Measurements from ENCODE around the gene RECK.

Gene RECK

DNA sequence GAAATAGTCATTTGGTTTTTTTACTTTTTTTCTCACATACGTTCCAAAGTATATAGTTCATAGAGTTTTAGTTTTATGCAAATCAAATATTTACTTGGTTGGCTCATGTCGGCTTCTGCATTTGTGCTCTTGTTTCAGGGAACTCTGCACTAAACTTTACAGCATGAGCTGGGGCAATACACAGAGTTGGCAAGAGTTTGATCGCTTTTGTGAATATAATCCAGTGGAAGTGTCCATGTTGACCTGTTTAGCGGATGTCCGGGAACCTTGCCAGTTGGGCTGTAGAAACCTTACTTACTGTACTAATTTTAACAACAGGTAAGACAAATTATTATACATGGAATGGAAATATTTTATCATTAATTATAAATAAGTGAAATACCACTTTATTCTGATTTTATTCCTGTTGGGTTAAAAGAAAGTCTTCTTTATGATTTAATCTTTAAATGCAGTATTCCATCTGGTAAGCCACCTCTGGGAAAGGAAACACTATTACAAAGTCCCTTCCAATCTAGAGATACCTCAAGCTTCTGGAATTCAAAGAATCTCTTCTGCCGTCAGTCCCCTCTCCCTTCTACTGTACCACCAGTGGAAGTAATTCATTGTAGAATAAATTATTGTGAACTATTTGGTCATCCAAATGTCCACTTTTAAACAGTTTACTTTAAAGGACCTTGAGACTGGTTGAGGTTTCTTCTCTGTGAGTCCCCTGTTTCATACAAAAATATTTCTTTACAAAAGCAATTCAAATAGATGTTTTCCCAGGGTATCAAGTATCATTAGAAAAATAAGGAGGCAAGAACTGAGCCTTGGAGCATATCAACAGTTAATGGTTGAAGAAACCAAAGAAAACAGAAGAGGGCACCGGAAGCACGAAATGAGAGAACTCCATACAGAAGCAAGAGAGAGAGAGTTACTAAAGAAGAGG, 54.6 kb downstream of the RECK start:
- no peaks in the 10 kb centered on the region for H3K4me1 ChIP-seq (ENCODE audit: control insufficient read depth, insufficient read depth, low read length)
- no peaks in the 10 kb centered on the region for H3K36me3 ChIP-seq (ENCODE audit: control insufficient read depth, insufficient read depth, low read length)
- H3K9me3 ChIP-seq (ENCODE audit: control insufficient read depth, insufficient read depth, low read length) = no peaks in the 10 kb centered on the region
- no CpG with 5 or more reads among the region's 8 CpGs for WGBS (ENCODE audit: insufficient coverage, insufficient read length)
- no peak for DNase-seq (ENCODE audit: low read depth, low spot score)
- H3K4me3 ChIP-seq (ENCODE audit: low read length) = no peak overlapping the region
- no peaks in the 10 kb centered on the region for H3K27me3 ChIP-seq (ENCODE audit: control insufficient read depth, insufficient read depth, low read length)
- no peak overlapping the region for H3K27ac ChIP-seq (ENCODE audit: low read length)

DNA sequence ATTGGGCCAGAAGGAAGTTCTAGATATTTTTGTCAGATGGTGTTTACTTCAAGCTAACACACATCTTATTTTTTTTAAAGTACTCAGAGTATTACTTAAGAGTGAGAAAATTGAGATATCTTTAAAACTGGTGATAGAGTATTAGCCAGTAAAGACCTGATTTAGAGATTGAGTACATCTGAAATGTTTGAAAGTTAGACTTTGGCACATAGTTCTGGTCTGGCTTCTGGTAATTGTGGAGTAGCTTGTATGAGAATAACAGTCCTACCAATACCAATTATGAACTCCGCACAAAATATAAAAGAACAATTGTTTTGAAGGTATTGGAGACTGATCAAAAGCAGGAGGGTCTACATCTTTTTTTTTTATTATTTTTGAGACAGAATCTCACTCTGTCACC, 55.3 kb downstream of the RECK start:
- no CpG with 5 or more reads among the region's 1 CpG for WGBS (ENCODE audit: insufficient coverage, insufficient read length)
- H3K4me1 ChIP-seq (ENCODE audit: control insufficient read depth, insufficient read depth, low read length) = no peaks in the 10 kb centered on the region

DNA sequence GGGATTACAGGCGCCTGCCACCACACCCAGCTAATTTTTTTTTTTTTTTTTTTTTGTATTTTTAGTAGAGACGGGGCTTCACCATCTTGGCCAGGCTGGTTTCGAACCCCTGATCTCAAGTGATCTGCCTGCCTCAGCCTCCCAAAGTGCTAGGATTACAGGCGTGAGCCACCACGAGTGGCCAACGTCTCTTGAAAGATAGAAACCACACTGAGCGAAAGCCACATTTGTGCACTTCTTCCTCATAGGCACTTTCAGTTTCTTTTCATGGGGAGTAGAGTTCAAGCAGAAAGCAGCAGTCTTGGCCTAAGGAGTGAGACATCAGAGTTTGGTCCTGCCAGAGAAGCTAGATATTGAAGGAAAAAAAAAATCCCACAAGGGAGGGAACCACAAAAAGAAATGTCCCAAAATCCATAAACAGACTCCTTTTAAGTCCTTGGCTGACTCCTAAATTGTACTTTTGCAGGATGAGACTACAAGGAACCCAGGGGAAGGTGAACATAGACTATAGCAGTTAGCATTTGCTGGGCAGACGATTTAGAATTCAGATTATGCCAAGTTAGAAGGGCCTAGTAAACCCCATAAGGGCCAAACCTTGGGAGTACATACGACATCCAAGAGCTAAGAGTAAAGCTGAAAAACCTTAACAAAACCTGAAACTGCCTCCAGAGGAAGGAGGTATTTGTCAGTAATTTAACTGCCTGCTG, 55.9 kb downstream of the RECK start:
- no peak for DNase-seq (ENCODE audit: low read depth, low spot score)
- Histone ChIP-seq H3K36me3 (ENCODE audit: control insufficient read depth, insufficient read depth, low read length) (no peaks in the 10 kb centered on the region), H3K27me3 (ENCODE audit: control insufficient read depth, insufficient read depth, low read length) (no peaks in the 10 kb centered on the region), H3K27ac (ENCODE audit: low read length) (no peak overlapping the region), H3K4me3 (ENCODE audit: low read length) (no peak overlapping the region), H3K4me1 (ENCODE audit: control insufficient read depth, insufficient read depth, low read length) (no peaks in the 10 kb centered on the region), H3K9me3 (ENCODE audit: control insufficient read depth, insufficient read depth, low read length) (no peaks in the 10 kb centered on the region)
- WGBS (ENCODE audit: insufficient coverage, insufficient read length) = no CpG with 5 or more reads among the region's 9 CpGs

More for the DNA sequence above, 55.3 kb downstream of the RECK start:
- no peaks in the 10 kb centered on the region for H3K9me3 ChIP-seq (ENCODE audit: control insufficient read depth, insufficient read depth, low read length)
- H3K4me3 ChIP-seq (ENCODE audit: low read length) = no peak overlapping the region
- H3K27ac ChIP-seq (ENCODE audit: low read length) = no peak overlapping the region
- H3K27me3 ChIP-seq (ENCODE audit: control insufficient read depth, insufficient read depth, low read length) = no peaks in the 10 kb centered on the region
- no peaks in the 10 kb centered on the region for H3K36me3 ChIP-seq (ENCODE audit: control insufficient read depth, insufficient read depth, low read length)
- no peak for DNase-seq (ENCODE audit: low read depth, low spot score)

DNA sequence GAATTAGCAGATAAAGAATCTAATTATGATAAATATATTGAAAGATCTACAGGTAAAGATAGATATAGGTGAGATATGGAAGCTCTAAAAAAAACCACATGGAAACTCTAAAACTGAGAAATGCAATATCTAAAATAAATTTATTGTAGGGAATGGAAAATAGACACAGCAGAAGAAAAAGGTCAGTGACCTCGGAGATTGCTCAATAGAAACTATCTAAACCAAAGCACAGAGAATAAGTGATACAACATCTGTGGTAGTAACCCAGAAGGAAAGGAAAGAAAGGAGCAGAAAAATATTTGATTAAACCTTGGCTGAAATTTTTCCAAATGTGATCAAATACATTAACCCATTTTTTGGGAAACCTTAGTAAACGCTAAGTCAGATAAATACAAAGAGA, 56.7 kb downstream of the RECK start:
- WGBS (ENCODE audit: insufficient coverage, insufficient read length) = no CpG with 5 or more reads among the region's 2 CpGs
- DNase-seq (ENCODE audit: low read depth, low spot score) = no peak
- H3K4me1 ChIP-seq (ENCODE audit: control insufficient read depth, insufficient read depth, low read length) = no peaks in the 10 kb centered on the region
- H3K4me3 ChIP-seq (ENCODE audit: low read length) = no peak overlapping the region
- H3K9me3 ChIP-seq (ENCODE audit: control insufficient read depth, insufficient read depth, low read length) = no peaks in the 10 kb centered on the region
- no peaks in the 10 kb centered on the region for H3K36me3 ChIP-seq (ENCODE audit: control insufficient read depth, insufficient read depth, low read length)
- H3K27ac ChIP-seq (ENCODE audit: low read length) = no peak overlapping the region
- H3K27me3 ChIP-seq (ENCODE audit: control insufficient read depth, insufficient read depth, low read length) = no peaks in the 10 kb centered on the region

DNA sequence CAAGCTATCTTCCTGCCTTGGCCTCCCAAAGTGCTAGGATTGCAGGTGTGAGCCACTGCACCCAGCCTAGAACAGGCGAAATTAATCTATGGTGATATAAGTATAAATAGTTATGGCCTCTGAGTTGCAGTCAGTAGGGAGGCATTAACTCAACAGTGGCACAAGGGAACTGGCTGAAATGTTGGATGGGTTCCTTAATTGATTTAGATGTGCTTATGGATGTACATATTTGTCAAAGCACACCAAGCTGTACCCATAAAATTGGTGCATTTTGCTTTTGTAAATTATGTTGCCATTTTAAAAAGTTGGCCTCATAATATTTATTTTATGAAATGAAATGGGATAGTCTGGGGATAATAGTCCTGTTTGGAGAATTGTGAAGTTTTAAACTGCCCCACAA, 63.0 kb downstream of the RECK start:
- WGBS (ENCODE audit: insufficient coverage, insufficient read length) = no CpG with 5 or more reads among the region's 1 CpG
- DNase-seq (ENCODE audit: low read depth, low spot score) = no peak
- no peak overlapping the region for H3K27ac ChIP-seq (ENCODE audit: low read length)
- H3K27me3 ChIP-seq (ENCODE audit: control insufficient read depth, insufficient read depth, low read length) = no peaks in the 10 kb centered on the region
- H3K4me3 ChIP-seq (ENCODE audit: low read length) = no peak overlapping the region
- no peaks in the 10 kb centered on the region for H3K9me3 ChIP-seq (ENCODE audit: control insufficient read depth, insufficient read depth, low read length)
- H3K4me1 ChIP-seq (ENCODE audit: control insufficient read depth, insufficient read depth, low read length) = no peaks in the 10 kb centered on the region
- H3K36me3 ChIP-seq (ENCODE audit: control insufficient read depth, insufficient read depth, low read length) = no peaks in the 10 kb centered on the region

DNA sequence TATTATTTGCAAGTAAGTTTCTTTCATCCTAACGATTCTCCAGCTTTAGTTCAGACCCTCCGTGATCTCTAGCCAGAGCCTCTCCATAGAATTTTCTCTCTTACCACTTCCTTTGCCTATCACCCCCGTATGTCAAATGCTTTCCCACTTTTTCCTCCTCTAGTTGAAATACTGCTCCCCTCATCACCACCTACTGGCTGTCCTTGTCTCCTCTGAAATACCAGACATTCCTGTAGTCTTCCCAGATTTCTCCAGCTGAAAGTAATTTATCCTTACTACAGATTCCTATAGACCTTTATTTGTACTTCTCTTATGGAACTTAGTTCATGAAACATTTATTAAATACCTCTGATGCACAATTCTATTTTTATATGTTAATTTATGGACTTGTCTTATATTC, 63.8 kb downstream of the RECK start:
- no peaks in the 10 kb centered on the region for H3K36me3 ChIP-seq (ENCODE audit: control insufficient read depth, insufficient read depth, low read length)
- H3K27ac ChIP-seq (ENCODE audit: low read length) = no peak overlapping the region
- H3K27me3 ChIP-seq (ENCODE audit: control insufficient read depth, insufficient read depth, low read length) = no peaks in the 10 kb centered on the region
- H3K4me3 ChIP-seq (ENCODE audit: low read length) = no peak overlapping the region
- no peaks in the 10 kb centered on the region for H3K4me1 ChIP-seq (ENCODE audit: control insufficient read depth, insufficient read depth, low read length)
- DNase-seq (ENCODE audit: low read depth, low spot score) = no peak
- no peaks in the 10 kb centered on the region for H3K9me3 ChIP-seq (ENCODE audit: control insufficient read depth, insufficient read depth, low read length)
- WGBS (ENCODE audit: insufficient coverage, insufficient read length) = no CpG with 5 or more reads among the region's 3 CpGs

DNA sequence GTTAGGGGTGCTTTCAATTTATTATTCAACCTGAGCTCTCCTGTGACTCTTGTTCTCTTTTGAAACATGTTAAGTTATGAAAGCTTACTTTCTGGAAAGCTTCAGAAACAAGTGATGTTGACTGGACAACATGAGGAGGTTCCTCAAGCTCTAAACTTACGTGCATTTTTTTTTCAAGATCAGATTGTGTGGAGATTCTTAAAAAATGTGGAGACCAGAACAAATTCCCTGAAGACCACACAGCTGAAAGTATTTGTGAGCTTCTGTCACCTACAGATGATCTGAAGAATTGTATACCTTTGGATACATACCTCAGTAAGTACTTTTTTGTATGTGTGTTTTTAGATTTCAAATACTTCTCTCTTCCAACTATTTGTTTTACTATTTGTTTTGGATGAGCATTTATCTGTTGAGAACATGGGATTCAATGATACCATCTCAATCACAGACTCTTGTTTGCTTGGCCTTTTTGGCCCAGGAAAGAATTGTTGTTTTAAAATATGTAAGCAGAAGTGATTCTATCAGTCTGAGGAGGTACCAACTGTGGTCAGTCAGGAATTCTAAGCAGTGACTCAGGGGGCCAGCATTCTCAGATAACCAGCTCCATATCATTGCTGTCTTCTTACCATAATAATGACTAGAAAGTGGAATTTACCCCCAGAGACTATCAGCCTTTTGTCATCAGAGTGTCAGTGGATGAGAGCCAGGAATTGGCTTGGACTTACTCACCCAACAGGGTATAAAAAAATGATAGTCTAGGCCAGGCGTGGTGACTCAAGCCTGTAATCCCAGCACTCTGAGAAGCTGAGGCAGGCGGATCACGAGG, 65.4 kb downstream of the RECK start:
- Histone ChIP-seq H3K27ac (ENCODE audit: low read length) (no peak overlapping the region), H3K9me3 (ENCODE audit: control insufficient read depth, insufficient read depth, low read length) (no peaks in the 10 kb centered on the region), H3K27me3 (ENCODE audit: control insufficient read depth, insufficient read depth, low read length) (no peaks in the 10 kb centered on the region), H3K4me3 (ENCODE audit: low read length) (no peak overlapping the region), H3K36me3 (ENCODE audit: control insufficient read depth, insufficient read depth, low read length) (no peaks in the 10 kb centered on the region), H3K4me1 (ENCODE audit: control insufficient read depth, insufficient read depth, low read length) (no peaks in the 10 kb centered on the region)
- DNase-seq (ENCODE audit: low read depth, low spot score) = no peak
- no CpG with 5 or more reads among the region's 4 CpGs for WGBS (ENCODE audit: insufficient coverage, insufficient read length)

DNA sequence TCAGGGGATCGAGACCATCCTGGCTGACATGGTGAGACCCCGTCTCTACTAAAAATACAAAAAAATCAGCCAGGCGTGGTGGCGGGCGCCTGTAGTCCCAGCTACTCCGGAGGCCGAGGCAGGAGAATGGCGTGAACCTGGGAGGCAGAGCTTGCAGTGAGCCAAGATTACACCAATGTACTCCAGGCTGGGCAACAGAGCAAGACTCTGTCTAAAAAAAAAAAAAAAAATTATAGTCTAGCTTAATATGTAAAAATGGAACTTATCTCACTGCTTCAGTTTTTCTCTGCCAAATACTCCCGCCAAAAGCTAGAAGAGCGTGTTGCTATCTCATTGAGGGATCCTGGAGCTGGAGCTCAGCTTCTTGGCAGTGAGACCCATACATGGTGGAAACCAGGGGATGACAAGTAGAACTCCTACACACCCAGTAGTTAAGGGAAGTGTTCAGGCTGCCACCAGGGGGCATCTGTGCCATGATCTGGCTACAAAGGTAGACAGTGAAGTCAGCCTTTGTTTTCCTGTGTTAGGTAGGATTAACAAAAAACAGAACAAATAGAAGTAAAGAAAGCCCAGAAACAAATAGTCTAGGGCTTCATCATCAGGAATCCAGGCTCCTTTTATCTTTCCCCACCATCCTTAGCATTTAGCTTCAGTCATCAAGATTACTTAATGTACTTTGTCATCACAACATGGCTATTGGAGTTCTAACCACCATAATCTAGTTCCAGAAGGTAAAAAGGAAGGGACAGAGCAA, 66.2 kb downstream of the RECK start:
- no CpG with 5 or more reads among the region's 10 CpGs for WGBS (ENCODE audit: insufficient coverage, insufficient read length)
- H3K36me3 ChIP-seq (ENCODE audit: control insufficient read depth, insufficient read depth, low read length) = no peaks in the 10 kb centered on the region
- H3K4me3 ChIP-seq (ENCODE audit: low read length) = no peak overlapping the region
- no peaks in the 10 kb centered on the region for H3K27me3 ChIP-seq (ENCODE audit: control insufficient read depth, insufficient read depth, low read length)
- DNase-seq (ENCODE audit: low read depth, low spot score) = peak; percentile 73
- H3K9me3 ChIP-seq (ENCODE audit: control insufficient read depth, insufficient read depth, low read length) = no peaks in the 10 kb centered on the region
- H3K4me1 ChIP-seq (ENCODE audit: control insufficient read depth, insufficient read depth, low read length) = no peaks in the 10 kb centered on the region
- H3K27ac ChIP-seq (ENCODE audit: low read length) = no peak overlapping the region

DNA sequence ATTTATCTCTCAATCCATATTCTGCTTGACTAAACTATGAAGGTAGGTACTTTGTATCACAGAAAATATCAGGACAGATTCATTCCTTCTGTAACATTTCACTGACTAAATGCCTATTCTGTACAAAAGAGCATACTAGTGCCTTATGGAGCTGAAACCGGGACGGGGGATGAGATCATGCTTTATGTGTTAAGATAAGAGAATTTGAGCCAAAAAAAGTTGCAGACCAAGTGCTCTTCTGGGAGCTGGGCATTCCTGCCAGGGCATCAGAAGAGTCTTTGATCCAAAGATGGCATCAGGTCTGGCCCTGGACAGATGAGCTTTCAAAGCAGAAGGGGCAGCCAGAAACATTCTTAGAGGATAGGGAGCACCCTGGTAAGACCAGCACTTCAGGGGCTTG, 72.4 kb downstream of the RECK start:
- no peaks in the 10 kb centered on the region for H3K27me3 ChIP-seq (ENCODE audit: control insufficient read depth, insufficient read depth, low read length)
- no CpG with 5 or more reads among the region's 2 CpGs for WGBS (ENCODE audit: insufficient coverage, insufficient read length)
- no peaks in the 10 kb centered on the region for H3K36me3 ChIP-seq (ENCODE audit: control insufficient read depth, insufficient read depth, low read length)
- no peak overlapping the region for H3K4me3 ChIP-seq (ENCODE audit: low read length)
- no peaks in the 10 kb centered on the region for H3K9me3 ChIP-seq (ENCODE audit: control insufficient read depth, insufficient read depth, low read length)
- no peak overlapping the region for H3K27ac ChIP-seq (ENCODE audit: low read length)
- H3K4me1 ChIP-seq (ENCODE audit: control insufficient read depth, insufficient read depth, low read length) = no peaks in the 10 kb centered on the region
- no peak for DNase-seq (ENCODE audit: low read depth, low spot score)

DNA sequence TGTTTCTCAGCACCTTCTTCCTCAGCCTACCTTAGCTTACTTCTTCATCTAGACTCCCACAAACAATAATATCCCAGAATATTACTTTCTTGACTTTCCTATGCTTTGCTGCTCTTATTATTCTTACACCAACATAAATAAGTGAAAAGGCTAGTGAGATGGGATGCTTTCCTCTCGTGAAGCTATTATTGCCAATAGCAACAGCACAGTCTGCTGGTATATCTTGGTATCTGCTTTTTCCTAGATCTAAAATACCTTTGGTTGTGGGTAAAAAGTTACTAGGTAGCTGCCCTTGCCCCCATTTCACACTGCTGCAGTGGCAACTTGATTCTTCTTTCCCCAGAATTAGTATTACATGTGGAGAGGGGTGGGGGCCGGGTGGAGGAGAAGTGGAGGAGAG, 73.7 kb downstream of the RECK start:
- Histone ChIP-seq H3K4me1 (ENCODE audit: control insufficient read depth, insufficient read depth, low read length) (no peaks in the 10 kb centered on the region), H3K36me3 (ENCODE audit: control insufficient read depth, insufficient read depth, low read length) (no peaks in the 10 kb centered on the region), H3K4me3 (ENCODE audit: low read length) (no peak overlapping the region), H3K27me3 (ENCODE audit: control insufficient read depth, insufficient read depth, low read length) (no peaks in the 10 kb centered on the region), H3K27ac (ENCODE audit: low read length) (no peak overlapping the region), H3K9me3 (ENCODE audit: control insufficient read depth, insufficient read depth, low read length) (no peaks in the 10 kb centered on the region)
- no CpG with 5 or more reads among the region's 2 CpGs for WGBS (ENCODE audit: insufficient coverage, insufficient read length)
- DNase-seq (ENCODE audit: low read depth, low spot score) = no peak

All from iPS DF 6.9 (cell line).